ENCODE measurements around the gene LEMD2. TPM values are rescaled to one million over a fixed set of nuclear protein-coding genes. Genes with fewer than 3 reads are reported as not detected.

The LEMD2 gene
- total and polyA plus RNA-seq, 2 donors (not counting 3 experiments of a cell fraction or from before 2014, with no cell fraction given), result 61.1 to 81.8 TPM

- no peak overlapping the region for H3K27ac ChIP-seq (ENCODE audit: insufficient read depth, low read depth, low read length)
- dilution Hi-C loops (cut with MboI; ENCODE audit: extremely low pct_ligation_motif_present, low sequenced_read_pairs), result no loop called here
- no peak overlapping the region for H3K9ac ChIP-seq (replicated peaks; ENCODE audit: extremely low read depth, insufficient read depth, low read length)
- ChIA-PET CTCF (interaction anchor here (0.6 to 1.1 kb wide), 2 partner anchors 13 to 74 kb away, joined by 3 read pairs; partner anchors contain the start of gene UQCC2), POLR2A (no interaction called here)
- FAIRE-seq (no peak), DNase-seq (ENCODE audit: low read depth, low spot score) (no peak)
- intact Hi-C loops (cut with micrococcal nuclease), result no loop called here
- H4K20me1 ChIP-seq (replicated peaks; ENCODE audit: control insufficient read depth, extremely low read depth, insufficient read depth, low read length), result no peaks in the 10 kb centered on the region
- no peak for TF ChIP-seq EZH2 (IDR thresholded peaks at IDR 0.05; ENCODE audit: borderline replicate concordance, low read depth, low read length, severe bottlenecking)
- TF ChIP-seq POLR2A (IDR thresholded peaks at IDR 0.05; ENCODE audit: low read depth, low read length), result no peak
- TF ChIP-seq MAX (IDR thresholded peaks at IDR 0.05; ENCODE audit: insufficient read depth, insufficient read length), result no peak
- TF ChIP-seq MYC (IDR thresholded peaks at IDR 0.05; ENCODE audit: low read depth, low read length), result no peak
- no peaks in the 10 kb centered on the region for H3K4me1 ChIP-seq (ENCODE audit: control insufficient read depth, extremely low read depth, insufficient read depth, low read length)
- no peak overlapping the region for H3K4me2 ChIP-seq (ENCODE audit: insufficient read depth, low read length)
- H2AFZ ChIP-seq (ENCODE audit: low read depth, low read length), result no peak overlapping the region
- H3K79me2 ChIP-seq (ENCODE audit: control insufficient read depth, insufficient read depth, low read length), result no peaks in the 10 kb centered on the region
- no peaks in the 10 kb centered on the region for H3K36me3 ChIP-seq (ENCODE audit: control insufficient read depth in 2 of 2, extremely low read depth in 1 of 2, insufficient read depth in 2 of 2, low read length in 2 of 2)
- H3K4me3 ChIP-seq (replicated peaks in 1 of 3; ENCODE audit: insufficient read depth in 1 of 3, low read depth in 1 of 3, low read length in 3 of 3), result no peak overlapping the region
- BruUV-seq (replicated peaks), result no TSS peak
- no peaks in the 10 kb centered on the region for H3K9me1 ChIP-seq (replicated peaks; ENCODE audit: control insufficient read depth, extremely low read depth, insufficient read depth, low read length)
- H3K27me3 ChIP-seq (ENCODE audit: control insufficient read depth in 2 of 2, insufficient read depth in 2 of 2, low read length in 2 of 2), result peaks cover 20 to 23% of the 10 kb centered on the region in 2 experiments
- no peaks in the 10 kb centered on the region for H3K9me3 ChIP-seq (replicated peaks; ENCODE audit: control insufficient read depth, insufficient read depth, low read length)
These were observed 64.6 kb downstream of the LEMD2 start for GRCh38 chr6:33724102-33725023.

- Histone ChIP-seq H3K9ac (replicated peaks; ENCODE audit: extremely low read depth, insufficient read depth, low read length) (no peak overlapping the region), H3K4me3 (replicated peaks in 1 of 3; ENCODE audit: insufficient read depth in 1 of 3, low read depth in 1 of 3, low read length in 3 of 3) (no peak overlapping the region), H3K9me3 (replicated peaks; ENCODE audit: control insufficient read depth, insufficient read depth, low read length) (no peaks in the 10 kb centered on the region), H3K4me2 (ENCODE audit: insufficient read depth, low read length) (no peak overlapping the region), H4K20me1 (replicated peaks; ENCODE audit: control insufficient read depth, extremely low read depth, insufficient read depth, low read length) (no peaks in the 10 kb centered on the region), H3K4me1 (ENCODE audit: control insufficient read depth, extremely low read depth, insufficient read depth, low read length) (no peaks in the 10 kb centered on the region), H3K36me3 (ENCODE audit: control insufficient read depth in 2 of 2, extremely low read depth in 1 of 2, insufficient read depth in 2 of 2, low read length in 2 of 2) (no peaks in the 10 kb centered on the region), H2AFZ (ENCODE audit: low read depth, low read length) (no peak overlapping the region), H3K27ac (ENCODE audit: insufficient read depth, low read depth, low read length) (no peak overlapping the region), H3K79me2 (ENCODE audit: control insufficient read depth, insufficient read depth, low read length) (no peaks in the 10 kb centered on the region), H3K9me1 (replicated peaks; ENCODE audit: control insufficient read depth, extremely low read depth, insufficient read depth, low read length) (no peaks in the 10 kb centered on the region), H3K27me3 (ENCODE audit: control insufficient read depth in 2 of 2, insufficient read depth in 2 of 2, low read length in 2 of 2) (peaks cover 24% of the 10 kb centered on the region in 2 experiments)
- no peak for TF ChIP-seq POLR2AphosphoS5 (IDR thresholded peaks at IDR 0.05; ENCODE audit: insufficient read depth, low read depth, low read length)
- no peak for TF ChIP-seq MYC (IDR thresholded peaks at IDR 0.05; ENCODE audit: low read depth, low read length)
- no peak for TF ChIP-seq MAX (IDR thresholded peaks at IDR 0.05; ENCODE audit: insufficient read depth, insufficient read length)
- TF ChIP-seq EZH2 (IDR thresholded peaks at IDR 0.05; ENCODE audit: borderline replicate concordance, low read depth, low read length, severe bottlenecking), result no peak
- TF ChIP-seq JUN (IDR thresholded peaks at IDR 0.05; ENCODE audit: borderline replicate concordance, insufficient read depth, insufficient read length, low read depth), result no peak
- no peak for TF ChIP-seq GATA2 (IDR thresholded peaks at IDR 0.05; ENCODE audit: insufficient read depth, insufficient read length, low read depth, low read length)
- no peak for TF ChIP-seq CTCF (IDR thresholded peaks at IDR 0.05; ENCODE audit: extremely low read depth in 1 of 2, insufficient read depth in 1 of 2, low read depth in 1 of 2, low read length in 2 of 2)
- no peak for TF ChIP-seq POLR2A (IDR thresholded peaks at IDR 0.05; ENCODE audit: low read depth, low read length)
- no peak for TF ChIP-seq FOS (IDR thresholded peaks at IDR 0.05; ENCODE audit: borderline replicate concordance, insufficient read depth, low read length)
- POLR2A ChIA-PET, result no interaction called here
- DNase-seq (ENCODE audit: low read depth, low spot score) (no peak), FAIRE-seq (no peak)
- CTCF ChIA-PET, result interaction anchor here (0.9 to 1.7 kb wide), 5 partner anchors 10 to 23 kb away, joined by 3 to 7 read pairs (median 4); partner anchors contain the start of gene UQCC2
- dilution Hi-C loops (cut with MboI; ENCODE audit: extremely low pct_ligation_motif_present, low sequenced_read_pairs), result no loop called here
- intact Hi-C loops (cut with micrococcal nuclease), result no loop called here
- BruUV-seq (replicated peaks), result no TSS peak
These were observed 65.4 kb downstream of the LEMD2 start for GRCh38 chr6:33723371-33724085.
